ENCODE data around the gene SYNPO2L.

The SYNPO2L gene

GRCh38 chr10:73614720-73615119 is 41.1 kb downstream of the SYNPO2L start:
- no peak for ATAC-seq
- TF ChIP-seq RARB (CRISPR knock-in tag; IDR thresholded peaks at IDR 0.05), result no peak
- no peak for TF ChIP-seq ZNF565 (CRISPR knock-in tag; conservative IDR thresholded peaks at IDR 0.05; ENCODE audit: low read depth)
- no peak for TF ChIP-seq CSRNP3 (CRISPR knock-in tag; IDR thresholded peaks at IDR 0.05)
- TF ChIP-seq TOX (CRISPR knock-in tag; IDR thresholded peaks at IDR 0.05; ENCODE audit: borderline replicate concordance), result no peak
- TF ChIP-seq GLIS3 (CRISPR knock-in tag; IDR thresholded peaks at IDR 0.05), result no peak
- no peak for TF ChIP-seq CSDC2 (CRISPR knock-in tag; IDR thresholded peaks at IDR 0.05)
- no peak for TF ChIP-seq BACH2 (CRISPR knock-in tag; IDR thresholded peaks at IDR 0.05; ENCODE audit: borderline replicate concordance)
- TF ChIP-seq ZNF70 (CRISPR knock-in tag; IDR thresholded peaks at IDR 0.05), result no peak
- no peak for TF ChIP-seq ZFP30 (CRISPR knock-in tag; IDR thresholded peaks at IDR 0.05)

GRCh38 chr10:73609116-73609515 is 46.7 kb downstream of the SYNPO2L start:
- no peak for ATAC-seq
- TF ChIP-seq CSDC2 (CRISPR knock-in tag; IDR thresholded peaks at IDR 0.05) (no peak), ZNF70 (CRISPR knock-in tag; IDR thresholded peaks at IDR 0.05) (no peak), CSRNP3 (CRISPR knock-in tag; IDR thresholded peaks at IDR 0.05) (no peak), ESRRG (CRISPR knock-in tag; IDR thresholded peaks at IDR 0.05) (no peak), RARB (CRISPR knock-in tag; IDR thresholded peaks at IDR 0.05) (no peak), ARNTL (CRISPR knock-in tag; IDR thresholded peaks at IDR 0.05; ENCODE audit: borderline replicate concordance, low read depth) (no peak), CREB5 (CRISPR knock-in tag; IDR thresholded peaks at IDR 0.05; ENCODE audit: low read depth) (no peak), ZC3H10 (CRISPR knock-in tag; IDR thresholded peaks at IDR 0.05) (no peak), BACH2 (CRISPR knock-in tag; IDR thresholded peaks at IDR 0.05; ENCODE audit: borderline replicate concordance) (no peak), POU6F1 (CRISPR knock-in tag; IDR thresholded peaks at IDR 0.05; ENCODE audit: borderline replicate concordance, low read depth) (no peak), TCF4 (CRISPR knock-in tag; IDR thresholded peaks at IDR 0.05; ENCODE audit: borderline replicate concordance) (no peak), SNAI2 (CRISPR knock-in tag; IDR thresholded peaks at IDR 0.05) (no peak)

- TF ChIP-seq ZNF70 (CRISPR knock-in tag; IDR thresholded peaks at IDR 0.05), result no peak
- TF ChIP-seq GLIS3 (CRISPR knock-in tag; IDR thresholded peaks at IDR 0.05), result no peak
- no peak for TF ChIP-seq ESRRG (CRISPR knock-in tag; IDR thresholded peaks at IDR 0.05)
- TF ChIP-seq TCF4 (CRISPR knock-in tag; IDR thresholded peaks at IDR 0.05; ENCODE audit: borderline replicate concordance), result no peak
- TF ChIP-seq POU6F1 (CRISPR knock-in tag; IDR thresholded peaks at IDR 0.05; ENCODE audit: borderline replicate concordance, low read depth), result no peak
- no peak for TF ChIP-seq OSR1 (CRISPR knock-in tag; IDR thresholded peaks at IDR 0.05)
- TF ChIP-seq ZNF8 (CRISPR knock-in tag; IDR thresholded peaks at IDR 0.05), result no peak
- TF ChIP-seq RARB (CRISPR knock-in tag; IDR thresholded peaks at IDR 0.05), result no peak
- no peak for TF ChIP-seq BACH2 (CRISPR knock-in tag; IDR thresholded peaks at IDR 0.05; ENCODE audit: borderline replicate concordance)
- no peak for TF ChIP-seq PPARA (CRISPR knock-in tag; IDR thresholded peaks at IDR 0.05; ENCODE audit: borderline replicate concordance)
- no peak for ATAC-seq
These were observed 54.3 kb downstream of the SYNPO2L start for GRCh38 chr10:73601486-73601921.

GRCh38 chr10:73597346-73597745 is 58.5 kb downstream of the SYNPO2L start:
- no peak for ATAC-seq
- TF ChIP-seq ESRRG (CRISPR knock-in tag; IDR thresholded peaks at IDR 0.05) (no peak), POU6F1 (CRISPR knock-in tag; IDR thresholded peaks at IDR 0.05; ENCODE audit: borderline replicate concordance, low read depth) (no peak), TOX (CRISPR knock-in tag; IDR thresholded peaks at IDR 0.05; ENCODE audit: borderline replicate concordance) (no peak), ZNF8 (CRISPR knock-in tag; IDR thresholded peaks at IDR 0.05) (no peak), CSRNP3 (CRISPR knock-in tag; IDR thresholded peaks at IDR 0.05) (no peak), BACH2 (CRISPR knock-in tag; IDR thresholded peaks at IDR 0.05; ENCODE audit: borderline replicate concordance) (no peak), OSR1 (CRISPR knock-in tag; IDR thresholded peaks at IDR 0.05) (no peak), PATZ1 (CRISPR knock-in tag; IDR thresholded peaks at IDR 0.05; ENCODE audit: borderline replicate concordance) (no peak), ISL1 (CRISPR knock-in tag; IDR thresholded peaks at IDR 0.05) (no peak), ZNF70 (CRISPR knock-in tag; IDR thresholded peaks at IDR 0.05) (no peak), CSDC2 (CRISPR knock-in tag; IDR thresholded peaks at IDR 0.05) (no peak), ZFP3 (CRISPR knock-in tag; IDR thresholded peaks at IDR 0.05) (no peak)

Data from SK-N-SH treated with all-trans-retinoic acid at 6 μM for 48 hours (cell line).